Upper lobe of left lung (tissue), 6 donors: ENCODE data around the gene DENND1B. TPM values are rescaled to one million over a fixed set of nuclear protein-coding genes. Genes with fewer than 3 reads are reported as not detected.

Experiments used
- ATAC-seq, 2 donors: fragments of 200-7000 bp; cut with Tn5 transposase; one replicate each; pipeline ENCODE4 v1.9.1; 2022; ENCODE audit warnings: mild to moderate bottlenecking in 2 of 2, moderate library complexity in 2 of 2; ENCODE audit not compliant: low FRiP score in 2 of 2
- DNase-seq, 2 donors: peaks; one replicate each; pipeline ENCODE4 v3.0.0-alpha.2; 2019 to 2020
- H3K27ac ChIP-seq, 4 donors: fragments of 200-600 bp; sonication (generic); one replicate each; pipeline ENCODE4 v1.5.1; 2016 to 2019
- H3K27me3 ChIP-seq, 4 donors: fragments of 200-600 bp; sonication (generic); one replicate each; pipeline ENCODE4 v1.5.1; 2017 to 2019
- H3K36me3 ChIP-seq, 4 donors: fragments of 200-600 bp; sonication (generic); one replicate each; pipeline ENCODE4 v1.5.1; 2016 to 2019
- H3K4me1 ChIP-seq, 4 donors: fragments of 200-600 bp; sonication (generic); one replicate each; pipeline ENCODE4 v1.5.1; 2018 to 2019
- H3K4me3 ChIP-seq, 4 donors: fragments of 200-600 bp; sonication (generic); one replicate each; pipeline ENCODE4 v1.5.1; 2017 to 2019; ENCODE audit warnings: mild to moderate bottlenecking in 2 of 4, moderate library complexity in 1 of 4
- H3K9me3 ChIP-seq, 4 donors: fragments of 200-600 bp; sonication (generic); one replicate each; pipeline ENCODE4 v1.5.1; 2018 to 2019
- EP300 ChIP-seq, 4 donors: sonication (generic); formaldehyde crosslinking; IDR thresholded peaks; one replicate each; pipeline ENCODE4 v1.5.1; 2017; ENCODE audit warnings: antibody characterized with exemption in 4 of 4, control low read depth in 2 of 4
- POLR2A ChIP-seq, 4 donors: fragments of 450-650 bp; IDR thresholded peaks; one replicate each; pipeline ENCODE4 v1.5.1; 2016 to 2017; ENCODE audit warnings: antibody characterized with exemption in 4 of 4, mild to moderate bottlenecking in 2 of 4
- POLR2AphosphoS5 ChIP-seq, 2 donors: sonication (generic); formaldehyde crosslinking; IDR thresholded peaks; one replicate each; pipeline ENCODE4 v1.5.1; 2017; ENCODE audit warnings: antibody characterized with exemption in 2 of 2
- WGBS, 2 donors: methylation state at CpG; one replicate each; pipeline ENCODE4 v1.1.5; 2017 to 2018; 5-methylcytosine and 5-hydroxymethylcytosine counted together
- total RNA-seq, 6 donors: library from RNA; depleted of rRNA in 4 of 6; stranded (reverse); fragments of >200 nt in 4 of 6; gene quantifications; one replicate each; pipeline versions ENCODE4 v1.1.0 to v1.2.1, GENCODE V29; 2016 to 2021
- TF ChIP-seq, protein P1 (sequence below), 6 experiments: fragments of 450-650 bp in 4 of 6; fragments of 200-600 bp in 2 of 6; sonication (generic) in 2 of 6; IDR thresholded peaks; one replicate each; pipeline ENCODE4 v1.5.1; 2016 to 2019; ENCODE audit warnings: antibody characterized with exemption in 6 of 6
- donor health status: DM: no; HTN: no; CAD: no; lungs with moderate emphysema.
- donor health status: DM: no; HTN: yes; CAD: no; lungs with severe emphysema.

The DENND1B gene
- total RNA-seq, 6 donors from 2014 or later, result 14.9 to 39.1 (median 21.0) TPM

DNA sequence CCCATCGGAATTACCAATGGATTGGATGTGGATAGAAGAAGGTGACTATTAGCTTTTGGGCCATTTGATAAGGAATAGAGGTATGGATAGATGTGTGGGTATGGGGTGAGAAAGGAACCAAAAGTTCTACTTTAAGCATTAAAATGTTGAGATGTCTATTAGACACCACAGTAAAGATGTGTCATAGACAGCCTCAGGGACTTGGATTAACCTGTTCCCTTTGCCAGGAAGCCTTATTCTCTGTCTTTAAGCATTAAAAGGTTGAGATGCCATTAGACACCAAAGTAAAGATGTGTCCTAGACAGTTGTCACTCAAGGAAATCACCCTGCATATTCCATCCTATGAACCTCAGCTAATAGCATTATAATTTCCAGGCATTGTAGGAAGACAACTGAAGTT lies 11.0 kb upstream of the DENND1B start:
- TF ChIP-seq, protein P1, sequence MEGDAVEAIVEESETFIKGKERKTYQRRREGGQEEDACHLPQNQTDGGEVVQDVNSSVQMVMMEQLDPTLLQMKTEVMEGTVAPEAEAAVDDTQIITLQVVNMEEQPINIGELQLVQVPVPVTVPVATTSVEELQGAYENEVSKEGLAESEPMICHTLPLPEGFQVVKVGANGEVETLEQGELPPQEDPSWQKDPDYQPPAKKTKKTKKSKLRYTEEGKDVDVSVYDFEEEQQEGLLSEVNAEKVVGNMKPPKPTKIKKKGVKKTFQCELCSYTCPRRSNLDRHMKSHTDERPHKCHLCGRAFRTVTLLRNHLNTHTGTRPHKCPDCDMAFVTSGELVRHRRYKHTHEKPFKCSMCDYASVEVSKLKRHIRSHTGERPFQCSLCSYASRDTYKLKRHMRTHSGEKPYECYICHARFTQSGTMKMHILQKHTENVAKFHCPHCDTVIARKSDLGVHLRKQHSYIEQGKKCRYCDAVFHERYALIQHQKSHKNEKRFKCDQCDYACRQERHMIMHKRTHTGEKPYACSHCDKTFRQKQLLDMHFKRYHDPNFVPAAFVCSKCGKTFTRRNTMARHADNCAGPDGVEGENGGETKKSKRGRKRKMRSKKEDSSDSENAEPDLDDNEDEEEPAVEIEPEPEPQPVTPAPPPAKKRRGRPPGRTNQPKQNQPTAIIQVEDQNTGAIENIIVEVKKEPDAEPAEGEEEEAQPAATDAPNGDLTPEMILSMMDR (IDR thresholded peaks at IDR 0.05), result no peak
- no peak for TF ChIP-seq EP300 (IDR thresholded peaks at IDR 0.05)
- TF ChIP-seq POLR2AphosphoS5 (IDR thresholded peaks at IDR 0.05), result no peak
- no peak for TF ChIP-seq POLR2A (IDR thresholded peaks at IDR 0.05)
- no peaks in the 10 kb centered on the region for H3K9me3 ChIP-seq
- no peaks in the 10 kb centered on the region for H3K27me3 ChIP-seq
- no peaks in the 10 kb centered on the region for H3K4me1 ChIP-seq
- no peak overlapping the region for H3K27ac ChIP-seq
- no peak overlapping the region for H3K4me3 ChIP-seq
- H3K36me3 ChIP-seq, result no peaks in the 10 kb centered on the region
- ATAC-seq, result no peak
- DNase-seq, result no peak
- WGBS, 2 donors, result 97 to 100% methylated on average over 1 of the region's 1 CpG

DNA sequence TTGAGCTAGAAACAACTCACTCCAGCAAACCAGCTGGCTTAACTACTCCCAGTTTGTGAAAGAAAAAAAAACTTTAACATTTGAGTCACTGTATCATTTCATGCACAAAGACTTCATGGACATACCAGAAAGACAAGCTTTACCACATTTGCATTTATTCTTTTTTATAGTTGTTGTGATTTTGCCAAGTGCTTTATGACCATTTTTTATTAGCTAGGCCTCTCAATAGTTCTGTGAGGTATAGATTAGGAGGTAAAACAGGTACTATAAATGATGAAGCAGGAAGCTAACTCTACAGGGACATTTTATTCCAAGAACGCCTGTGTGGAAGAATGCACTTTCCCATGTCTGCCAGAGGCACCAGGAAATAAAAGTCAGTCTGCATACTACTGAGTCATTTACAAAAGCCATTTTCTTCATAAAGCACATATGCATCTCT lies 8.2 kb upstream of the DENND1B start:
- Histone ChIP-seq H3K27me3 (no peaks in the 10 kb centered on the region), H3K9me3 (no peaks in the 10 kb centered on the region), H3K4me1 (no peaks in the 10 kb centered on the region), H3K27ac (no peak overlapping the region), H3K4me3 (no peak overlapping the region), H3K36me3 (no peaks in the 10 kb centered on the region)
- TF ChIP-seq POLR2A (IDR thresholded peaks at IDR 0.05) (no peak), POLR2AphosphoS5 (IDR thresholded peaks at IDR 0.05) (no peak), EP300 (IDR thresholded peaks at IDR 0.05) (no peak)
- TF ChIP-seq, protein P1 (IDR thresholded peaks at IDR 0.05), result no peak
- 59 to 88% methylated on average over 1 of the region's 1 CpG for WGBS, 2 donors
- no peak for DNase-seq
- no peak for ATAC-seq

DNA sequence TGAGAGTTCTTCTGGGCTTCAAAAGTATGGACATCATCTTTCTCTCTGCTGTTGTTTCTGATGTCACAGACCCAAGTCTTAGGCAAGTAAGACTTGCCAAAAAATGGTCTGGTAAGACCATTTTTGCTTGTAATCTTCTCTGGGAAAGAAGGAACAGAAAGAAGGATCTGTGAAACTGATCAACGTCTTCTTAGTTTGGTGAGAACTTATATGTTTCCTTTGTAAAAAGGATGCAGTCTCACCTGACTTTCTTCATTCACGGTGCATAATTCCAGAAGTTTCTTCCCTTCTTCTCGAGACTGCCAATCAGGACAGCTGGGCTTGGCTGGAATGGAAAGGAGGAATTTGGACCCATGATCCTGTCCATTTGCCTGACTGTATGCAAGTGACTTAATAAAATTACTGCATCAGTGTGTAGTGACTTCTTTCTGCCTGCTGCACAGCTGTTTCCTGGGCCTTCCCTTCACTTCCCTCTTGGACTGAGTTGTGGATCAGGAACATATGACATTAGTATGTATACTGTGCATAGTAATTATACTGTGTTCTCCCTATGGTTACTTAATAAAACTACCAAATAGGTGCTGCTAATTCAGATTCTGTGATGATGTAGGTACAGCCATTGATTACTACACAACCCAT lies 7.6 kb upstream of the DENND1B start:
- H3K9me3 ChIP-seq, result no peaks in the 10 kb centered on the region
- TF ChIP-seq EP300 (IDR thresholded peaks at IDR 0.05) (no peak), POLR2A (IDR thresholded peaks at IDR 0.05) (no peak), POLR2AphosphoS5 (IDR thresholded peaks at IDR 0.05) (no peak)
- TF ChIP-seq, protein P1 (IDR thresholded peaks at IDR 0.05), result no peak
- no peaks in the 10 kb centered on the region for H3K27me3 ChIP-seq

DNA sequence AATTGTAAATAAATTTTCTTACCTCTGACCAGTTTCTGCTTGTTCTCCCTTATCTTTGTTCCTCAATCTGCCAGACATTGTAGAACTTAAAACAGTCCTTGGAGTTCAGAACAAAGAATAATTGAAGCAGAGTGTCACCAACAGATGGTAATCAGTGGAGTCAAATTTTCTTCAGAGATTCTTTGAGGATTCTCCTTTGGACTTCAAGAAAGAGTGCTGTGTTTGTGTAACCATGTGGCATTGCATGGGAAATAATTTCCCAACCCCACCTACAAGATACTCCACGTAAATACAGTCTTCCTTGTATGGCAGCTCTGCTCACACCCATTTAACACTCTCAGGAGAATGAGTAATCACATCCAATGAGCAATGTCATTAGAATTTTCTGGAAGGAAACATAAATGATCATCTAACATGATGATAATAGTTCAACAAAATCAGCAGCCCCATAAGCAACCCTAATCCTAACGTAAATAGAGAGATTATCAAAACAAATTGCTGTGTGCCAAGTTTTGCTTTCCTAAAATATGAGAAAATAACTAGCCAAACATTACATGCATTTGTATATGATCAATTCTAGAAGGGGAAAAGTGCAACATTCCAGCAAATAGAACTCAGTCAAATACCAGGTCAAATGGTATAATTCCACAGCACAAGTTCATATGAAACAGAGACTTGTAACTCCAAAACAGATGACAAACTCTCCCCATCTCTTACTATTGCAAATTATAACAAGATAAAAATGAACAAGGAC lies 6.9 kb upstream of the DENND1B start:
- ATAC-seq (no peak), DNase-seq (no peak)
- 66 to 72% methylated on average over 2 of the region's 2 CpGs for WGBS, 2 donors
- Histone ChIP-seq H3K27me3 (no peaks in the 10 kb centered on the region), H3K27ac (no peak overlapping the region), H3K36me3 (no peaks in the 10 kb centered on the region), H3K9me3 (no peaks in the 10 kb centered on the region), H3K4me3 (no peak overlapping the region), H3K4me1 (peaks cover 0 to under 1% (median 0%) of the 10 kb centered on the region in 4 donors)
- TF ChIP-seq POLR2AphosphoS5 (IDR thresholded peaks at IDR 0.05) (no peak), POLR2A (IDR thresholded peaks at IDR 0.05) (no peak), EP300 (IDR thresholded peaks at IDR 0.05) (no peak)
- TF ChIP-seq, protein P1 (IDR thresholded peaks at IDR 0.05), result no peak

More for the DNA sequence above, 7.6 kb upstream of the DENND1B start:
- Histone ChIP-seq H3K4me1 (no peaks in the 10 kb centered on the region), H3K36me3 (no peaks in the 10 kb centered on the region), H3K4me3 (no peak overlapping the region), H3K27ac (no peak overlapping the region)
- ATAC-seq, result peak in 1 of 2 donors; percentile 57
- 75 to 77% methylated on average over 3 of the region's 3 CpGs for WGBS, 2 donors
- DNase-seq, result no peak
